H1 (cell line): ENCODE results near the gene NDUFA11. TPM values are rescaled to one million over a fixed set of nuclear protein-coding genes. Genes with fewer than 3 reads are reported as not detected.

Source experiments
- ASH2L ChIP-seq: fragments of 200-600, 300-600 bp; sonication (generic); IDR thresholded peaks from one replicate; pipeline ENCODE4 v1.7.1; 2017; ENCODE audit warnings: low read length
- NANOG ChIP-seq: IDR thresholded peaks from 2 replicates; pipeline ENCODE4 v1.6.1; 2011; ENCODE audit warnings: low read length, low read depth, mild to moderate bottlenecking, inconsistent platforms; ENCODE audit not compliant: insufficient read depth, poor library complexity, severe bottlenecking
- polyA plus RNA-seq, 7 experiments: library from polyadenylated mRNA; depleted of rRNA in 3 of 7; stranded (reverse) in 5 of 7; unstranded in 2 of 7; fragments of >200 nt in 5 of 7; fragments of 200-250 nt in 2 of 7; gene quantifications; 1 replicate in 5 of 7; 2 replicates in 1 of 7; 4 replicates in 1 of 7; pipeline versions ENCODE4 v1.2.1 to v1.2.3, GENCODE V29; 2011 to 2013; ENCODE audit warnings: missing spikeins in 2 of 7, mixed read lengths in 2 of 7
- total RNA-seq: library from RNA; stranded (reverse); fragmentation: NEBNext Ultra II Directional; extraction: Animal tissue kit (Norgen Biotek cat#: 25700); gene quantifications from 2 replicates; pipeline ENCODE4 v1.2.1, GENCODE V29; 2021

The NDUFA11 gene
- total and polyA plus RNA-seq, 2 of the 8 experiments (the other 6 are each of a cell fraction or from before 2014, with no cell fraction given): 205 to 1,037 TPM

GRCh38 chr19:5895409-5895808 is 8.2 kb downstream of the NDUFA11 start (continued):
- TF ChIP-seq NANOG (no peak), ASH2L (no peak)
